PC-9 (cell line): ENCODE data around the gene BTBD19. TPM values are rescaled to one million over a fixed set of nuclear protein-coding genes. Genes with fewer than 3 reads are reported as not detected.
"Not testable (repeated sequence)": the region's sequence is repeated elsewhere in the genome, so short reads cannot be mapped to it uniquely, and the experiment has no call there.

Experiments used
- BruUV-seq: library from RNA; stranded (reverse); fragments of 400-500 nt; replicated peaks from 2 replicates; lab custom pipeline; 2021; lab: Mats Ljungman, UMichigan
- CTCF ChIA-PET: fragments of 300-600 bp; sonication (Branson Sonifier 250); formaldehyde crosslinking; loops from one replicate; lab custom pipeline; 2022; ENCODE audit warnings: antibody characterized with exemption; lab: Charles Lee
- POLR2A ChIA-PET: fragments of 300-600 bp; sonication (Branson Sonifier 250); formaldehyde crosslinking; loops from one replicate; lab custom pipeline; 2022; ENCODE audit warnings: antibody characterized with exemption; ENCODE audit not compliant: unreplicated experiment; lab: Charles Lee
- DNase-seq, 2 experiments: peaks; one replicate each; pipeline versions ENCODE4 v3.0.0 to v3.0.0-alpha.2; 2015 to 2022; ENCODE audit warnings: mixed read lengths in 1 of 2
- H2AFZ ChIP-seq: fragments of 200-600 bp; sonication (generic); 2 replicates; pipeline ENCODE4 v1.8.1; 2017; ENCODE audit warnings: antibody characterized with exemption
- H3F3A ChIP-seq: fragments of 200-600 bp; sonication (generic); 2 replicates; pipeline ENCODE4 v1.8.1; 2017; ENCODE audit warnings: antibody characterized with exemption, mild to moderate bottlenecking, low read depth; ENCODE audit not compliant: insufficient read depth
- H3K27ac ChIP-seq: fragments of 200-600 bp; sonication (generic); 2 replicates; pipeline ENCODE4 v1.6.1; 2016; ENCODE audit warnings: mixed run types
- H3K27me3 ChIP-seq: fragments of 200-600 bp; sonication (generic); 2 replicates; pipeline ENCODE4 v1.6.1; 2016; ENCODE audit warnings: low read depth, mixed run types; ENCODE audit not compliant: insufficient read depth
- H3K36me3 ChIP-seq: fragments of 200-600 bp; sonication (generic); 2 replicates; pipeline ENCODE4 v1.6.1; 2016; ENCODE audit warnings: low read depth, mixed run types
- H3K4me1 ChIP-seq: fragments of 200-600 bp; sonication (generic); replicated peaks from 2 replicates; pipeline ENCODE4 v1.6.1; 2016; ENCODE audit warnings: mixed run types; ENCODE audit not compliant: insufficient read depth
- H3K4me2 ChIP-seq: fragments of 200-600 bp; sonication (generic); 2 replicates; pipeline ENCODE4 v1.6.1; 2017; ENCODE audit warnings: mixed run types
- H3K4me3 ChIP-seq: fragments of 200-600 bp; sonication (generic); 2 replicates; pipeline ENCODE4 v1.6.1; 2016; ENCODE audit warnings: mixed run types
- H3K79me2 ChIP-seq: fragments of 200-600 bp; sonication (generic); 2 replicates; pipeline ENCODE4 v1.6.1; 2017; ENCODE audit warnings: low read depth, mixed run types
- H3K9me2 ChIP-seq: fragments of 200-600 bp; sonication (generic); 2 replicates; pipeline ENCODE4 v1.8.1; 2017; ENCODE audit warnings: mild to moderate bottlenecking; ENCODE audit not compliant: insufficient read depth
- H3K9me3 ChIP-seq: fragments of 200-600 bp; sonication (generic); 2 replicates; pipeline ENCODE4 v1.8.1; 2016; ENCODE audit warnings: low read depth; ENCODE audit not compliant: insufficient read depth
- H4K20me1 ChIP-seq: fragments of 200-600 bp; sonication (generic); 2 replicates; pipeline ENCODE4 v1.8.1; 2017; ENCODE audit not compliant: insufficient read depth
- CTCF ChIP-seq: fragments of 200-600 bp; sonication (generic); conservative IDR thresholded peaks from 2 replicates; pipeline ENCODE4 v1.6.1; 2017; ENCODE audit warnings: mixed run types, antibody characterized with exemption, mild to moderate bottlenecking, moderate library complexity
- EZH2 ChIP-seq: fragments of 200-600 bp; sonication (generic); IDR thresholded peaks from 2 replicates; pipeline ENCODE4 v1.8.0; 2017; ENCODE audit warnings: antibody characterized with exemption, low read depth
- intact Hi-C: fragments of 100-400 bp; cut with micrococcal nuclease; formaldehyde crosslinking; loops from one replicate; pipeline ENCODE4 v1.10.0; 2022; ENCODE audit not compliant: unreplicated experiment
- total RNA-seq: library from RNA; stranded (reverse); gene quantifications from 2 replicates; pipeline ENCODE4 v1.2.3, GENCODE V29; 2021

The BTBD19 gene
- total RNA-seq, 1 experiment from 2014 or later: 6.2 TPM

DNA sequence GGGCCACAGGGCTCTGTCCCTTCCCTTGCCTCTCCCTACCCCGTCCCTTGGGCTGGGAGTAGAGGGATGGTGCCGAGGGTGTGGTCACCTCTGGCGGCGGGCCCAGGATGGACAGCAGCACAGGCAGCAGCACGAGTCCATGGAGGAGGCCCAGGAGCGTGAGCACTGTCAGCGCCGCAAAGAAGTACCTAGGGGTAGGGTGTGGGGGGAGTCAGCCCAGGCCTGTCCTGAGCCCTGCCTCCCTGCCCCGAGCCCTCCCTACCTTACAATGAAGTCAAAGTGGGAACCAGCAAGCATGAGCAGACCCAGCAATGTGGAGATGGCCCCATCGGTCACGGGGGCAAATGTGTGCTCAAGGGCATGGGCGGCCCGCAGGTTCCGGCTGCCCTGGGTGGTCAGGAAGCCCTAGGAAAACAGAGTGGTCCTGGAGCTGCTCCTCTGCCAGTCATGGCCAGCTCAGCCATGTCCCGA lies 14.7 kb downstream of the BTBD19 start:
- no peak for TF ChIP-seq EZH2
- no peak for TF ChIP-seq CTCF
- ChIA-PET POLR2A (no interaction called here), CTCF (interaction anchor here (1.1 kb wide), 1 partner anchor 30 kb away, joined by 3 read pairs; no protein-coding TSS in a partner anchor)
- Histone ChIP-seq H4K20me1 (no peaks in the 10 kb centered on the region), H3K27me3 (no peaks in the 10 kb centered on the region), H3F3A (peaks cover 25% of the 10 kb centered on the region), H3K79me2 (no peaks in the 10 kb centered on the region), H3K4me2 (no peak overlapping the region), H3K9me2 (no peaks in the 10 kb centered on the region), H3K36me3 (no peaks in the 10 kb centered on the region), H3K27ac (no peak overlapping the region), H3K9me3 (no peaks in the 10 kb centered on the region), H2AFZ (no peak overlapping the region), H3K4me3 (no peak overlapping the region), H3K4me1 (peaks cover 14% of the 10 kb centered on the region)
- intact Hi-C loops: no loop called here
- no TSS peak for BruUV-seq
- DNase-seq: no peak

GRCh38 chr1:44824392-44824791 lies 16.1 kb downstream of the BTBD19 start:
- BruUV-seq, H3K4me2 ChIP-seq, H3K9me2 ChIP-seq, H3K4me1 ChIP-seq, H2AFZ ChIP-seq, H3K9me3 ChIP-seq, H3K27ac ChIP-seq, POLR2A ChIA-PET, CTCF ChIA-PET, DNase-seq, H3K27me3 ChIP-seq, intact Hi-C loops, H3K4me3 ChIP-seq, H3K79me2 ChIP-seq, H4K20me1 ChIP-seq, H3K36me3 ChIP-seq: not testable (repeated sequence)
- peaks cover 11% of the 10 kb centered on the region for H3F3A ChIP-seq

- intact Hi-C loops: no loop called here
- BruUV-seq: no TSS peak
- H3K4me3 ChIP-seq: no peak overlapping the region
- peaks cover 4% of the 10 kb centered on the region; the same call in 1 of the 2 replicates for H3F3A ChIP-seq
- no peaks in the 10 kb centered on the region for H3K9me3 ChIP-seq
- H3K4me1 ChIP-seq: no peaks in the 10 kb centered on the region
- no peak overlapping the region for H3K4me2 ChIP-seq
- no peak overlapping the region for H2AFZ ChIP-seq
- no peaks in the 10 kb centered on the region for H4K20me1 ChIP-seq
- no peaks in the 10 kb centered on the region for H3K36me3 ChIP-seq
- CTCF ChIA-PET: interaction anchor here (1.2 kb wide), 1 partner anchor 184 kb away, joined by 4 read pairs; the partner anchor contains the start of gene HECTD3
- H3K79me2 ChIP-seq: no peaks in the 10 kb centered on the region
- no peak overlapping the region for H3K27ac ChIP-seq
- POLR2A ChIA-PET: no interaction called here
- H3K9me2 ChIP-seq: no peaks in the 10 kb centered on the region
- TF ChIP-seq CTCF: no peak
- TF ChIP-seq EZH2: no peak
- no peaks in the 10 kb centered on the region for H3K27me3 ChIP-seq
- DNase-seq: no peak
Measured at GRCh38 chr1:44826375-44827196, 18.3 kb downstream of the BTBD19 start.
